Upper lobe of right lung (tissue), 1 donor: ENCODE results near the gene CLMN. TPM values are rescaled to one million over a fixed set of nuclear protein-coding genes. Genes with fewer than 3 reads are reported as not detected.

Experiments used
- ATAC-seq: fragments of 200-7000 bp; cut with Tn5 transposase; one replicate; pipeline ENCODE4 v1.9.1; 2020; ENCODE audit warnings: mild to moderate bottlenecking, moderate library complexity
- DNase-seq: peaks from one replicate; pipeline ENCODE4 v3.0.0-alpha.2; 2020
- H3K27ac ChIP-seq: fragments of 200-600 bp; one replicate; pipeline ENCODE4 v1.8.0; 2022
- H3K27me3 ChIP-seq: fragments of 200-600 bp; one replicate; pipeline ENCODE4 v1.8.0; 2022; ENCODE audit warnings: mild to moderate bottlenecking
- H3K36me3 ChIP-seq: fragments of 200-600 bp; one replicate; pipeline ENCODE4 v1.8.0; 2022
- H3K4me1 ChIP-seq: fragments of 200-600 bp; one replicate; pipeline ENCODE4 v1.8.0; 2022
- H3K4me3 ChIP-seq: fragments of 200-600 bp; one replicate; pipeline ENCODE4 v1.8.0; 2022; ENCODE audit warnings: mild to moderate bottlenecking
- H3K9me3 ChIP-seq: fragments of 200-600 bp; one replicate; pipeline ENCODE4 v1.8.0; 2022
- intact Hi-C: fragments of 100-400 bp; cut with DNase I; formaldehyde crosslinking; loops from one replicate; pipeline ENCODE4 v1.11.0; 2022
- total RNA-seq: library from RNA; stranded (reverse); fragmentation: NEBNext Ultra II Directional; extraction: Animal tissue kit (Norgen Biotek cat#: 25700); gene quantifications from one replicate; pipeline ENCODE4 v1.2.1, GENCODE V29; 2021
- TF ChIP-seq, protein P1 (sequence below): fragments of 200-600 bp; IDR thresholded peaks from one replicate; pipeline ENCODE4 v1.8.0; 2022; ENCODE audit warnings: antibody characterized with exemption
- donor health status: DM: no; HTN: yes; CAD: no; lungs with severe emphysema.

The CLMN gene
- total RNA-seq, 1 donor from 2014 or later = 19.3 TPM

DNA sequence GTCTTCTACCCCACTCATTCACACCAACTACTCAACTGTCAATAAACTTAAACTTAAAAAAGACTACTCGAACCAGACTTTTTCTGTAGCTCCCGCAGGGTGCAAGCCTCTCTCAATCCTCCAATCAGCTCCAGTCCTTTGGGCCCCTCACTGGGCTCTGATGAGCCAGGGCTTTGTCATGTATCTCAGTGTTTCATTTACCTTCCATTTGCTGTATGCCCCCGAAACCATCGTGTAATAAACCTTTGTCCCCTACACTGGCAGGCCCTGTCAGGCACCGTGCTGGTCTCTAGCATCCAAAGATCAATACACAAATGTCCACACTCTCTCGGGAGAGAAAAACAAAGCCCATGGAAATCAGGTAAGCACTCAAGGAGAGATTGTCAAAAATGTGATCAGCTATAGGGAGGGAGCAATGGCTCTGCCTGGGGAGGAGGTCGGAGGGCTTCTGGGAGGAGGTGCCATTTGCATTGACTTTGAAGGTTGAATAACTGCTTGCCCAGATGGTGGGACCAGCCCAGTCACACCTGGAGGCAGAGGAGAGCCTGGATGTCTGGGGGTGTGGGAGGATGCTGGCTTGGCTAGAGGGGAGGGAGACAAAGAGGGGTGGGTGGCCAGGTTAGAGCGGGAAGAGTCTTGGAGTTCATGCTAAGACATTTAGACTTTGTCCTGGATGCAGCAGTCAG lies 120.3 kb downstream of the CLMN start:
- Histone ChIP-seq H3K36me3 (peaks cover 11% of the 10 kb centered on the region), H3K4me1 (no peaks in the 10 kb centered on the region)

DNA sequence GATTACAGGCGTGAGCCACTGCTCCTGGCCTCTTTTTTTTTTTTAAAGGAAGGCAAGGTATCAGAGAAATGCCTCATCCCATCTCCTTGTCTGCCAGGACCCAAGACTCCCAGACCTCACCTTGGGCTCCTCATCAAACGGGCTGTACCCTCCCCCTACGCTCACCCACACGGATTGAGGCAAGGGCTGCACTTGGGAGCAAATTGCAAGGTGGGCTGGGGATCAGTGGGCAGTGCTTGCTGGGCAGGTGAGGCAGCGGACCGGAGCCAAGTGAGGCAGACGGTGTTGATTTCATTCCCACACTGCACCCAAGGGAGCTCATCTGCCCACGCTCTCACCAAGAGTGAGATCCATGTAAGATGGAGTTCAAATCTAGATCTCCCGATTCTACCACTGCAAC lies 121.4 kb downstream of the CLMN start:
- TF ChIP-seq, protein P1, sequence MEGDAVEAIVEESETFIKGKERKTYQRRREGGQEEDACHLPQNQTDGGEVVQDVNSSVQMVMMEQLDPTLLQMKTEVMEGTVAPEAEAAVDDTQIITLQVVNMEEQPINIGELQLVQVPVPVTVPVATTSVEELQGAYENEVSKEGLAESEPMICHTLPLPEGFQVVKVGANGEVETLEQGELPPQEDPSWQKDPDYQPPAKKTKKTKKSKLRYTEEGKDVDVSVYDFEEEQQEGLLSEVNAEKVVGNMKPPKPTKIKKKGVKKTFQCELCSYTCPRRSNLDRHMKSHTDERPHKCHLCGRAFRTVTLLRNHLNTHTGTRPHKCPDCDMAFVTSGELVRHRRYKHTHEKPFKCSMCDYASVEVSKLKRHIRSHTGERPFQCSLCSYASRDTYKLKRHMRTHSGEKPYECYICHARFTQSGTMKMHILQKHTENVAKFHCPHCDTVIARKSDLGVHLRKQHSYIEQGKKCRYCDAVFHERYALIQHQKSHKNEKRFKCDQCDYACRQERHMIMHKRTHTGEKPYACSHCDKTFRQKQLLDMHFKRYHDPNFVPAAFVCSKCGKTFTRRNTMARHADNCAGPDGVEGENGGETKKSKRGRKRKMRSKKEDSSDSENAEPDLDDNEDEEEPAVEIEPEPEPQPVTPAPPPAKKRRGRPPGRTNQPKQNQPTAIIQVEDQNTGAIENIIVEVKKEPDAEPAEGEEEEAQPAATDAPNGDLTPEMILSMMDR = no peak
- DNase-seq (no peak), ATAC-seq (no peak)
- peaks cover under 1% of the 10 kb centered on the region for H3K27me3 ChIP-seq
- H3K27ac ChIP-seq = no peak overlapping the region
- peaks cover 1% of the 10 kb centered on the region for H3K4me1 ChIP-seq
- no peaks in the 10 kb centered on the region for H3K9me3 ChIP-seq
- intact Hi-C loops = no loop called here
- no peak overlapping the region for H3K4me3 ChIP-seq
- H3K36me3 ChIP-seq = peaks cover 2% of the 10 kb centered on the region

More for the DNA sequence above, 120.3 kb downstream of the CLMN start:
- H3K4me3 ChIP-seq = no peak overlapping the region
- TF ChIP-seq, protein P1 = no peak
- ATAC-seq (no peak), DNase-seq (no peak)
- no peaks in the 10 kb centered on the region for H3K9me3 ChIP-seq
- intact Hi-C loops = no loop called here
- peaks cover 4% of the 10 kb centered on the region for H3K27me3 ChIP-seq
- no peak overlapping the region for H3K27ac ChIP-seq

DNA sequence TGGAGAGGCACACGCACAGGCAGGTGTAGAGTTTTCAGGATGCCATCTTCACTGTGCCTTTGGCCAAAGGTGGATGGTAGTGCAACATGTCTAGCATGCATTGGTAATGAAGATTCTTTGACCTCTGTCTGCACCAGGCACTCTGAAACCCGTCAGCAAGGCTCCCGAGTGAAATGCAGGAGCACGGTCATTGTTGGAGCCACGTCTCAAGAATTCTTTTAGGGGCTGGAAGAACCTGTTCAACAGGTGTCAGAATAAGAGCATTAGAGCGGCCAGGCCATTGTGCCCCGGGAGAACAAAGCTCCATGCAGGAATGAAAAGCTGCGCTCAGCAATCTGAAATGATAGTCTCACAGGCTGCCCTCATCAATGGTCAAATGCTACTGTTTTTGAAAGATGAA lies 122.2 kb downstream of the CLMN start:
- TF ChIP-seq, protein P1 = no peak
- H3K27me3 ChIP-seq = no peaks in the 10 kb centered on the region
- H3K9me3 ChIP-seq = no peaks in the 10 kb centered on the region
- no peaks in the 10 kb centered on the region for H3K36me3 ChIP-seq
- no peak overlapping the region for H3K27ac ChIP-seq
- intact Hi-C loops = no loop called here
- DNase-seq (no peak), ATAC-seq (peak; percentile 48)
- H3K4me3 ChIP-seq = no peak overlapping the region
- H3K4me1 ChIP-seq = peaks cover 7% of the 10 kb centered on the region

DNA sequence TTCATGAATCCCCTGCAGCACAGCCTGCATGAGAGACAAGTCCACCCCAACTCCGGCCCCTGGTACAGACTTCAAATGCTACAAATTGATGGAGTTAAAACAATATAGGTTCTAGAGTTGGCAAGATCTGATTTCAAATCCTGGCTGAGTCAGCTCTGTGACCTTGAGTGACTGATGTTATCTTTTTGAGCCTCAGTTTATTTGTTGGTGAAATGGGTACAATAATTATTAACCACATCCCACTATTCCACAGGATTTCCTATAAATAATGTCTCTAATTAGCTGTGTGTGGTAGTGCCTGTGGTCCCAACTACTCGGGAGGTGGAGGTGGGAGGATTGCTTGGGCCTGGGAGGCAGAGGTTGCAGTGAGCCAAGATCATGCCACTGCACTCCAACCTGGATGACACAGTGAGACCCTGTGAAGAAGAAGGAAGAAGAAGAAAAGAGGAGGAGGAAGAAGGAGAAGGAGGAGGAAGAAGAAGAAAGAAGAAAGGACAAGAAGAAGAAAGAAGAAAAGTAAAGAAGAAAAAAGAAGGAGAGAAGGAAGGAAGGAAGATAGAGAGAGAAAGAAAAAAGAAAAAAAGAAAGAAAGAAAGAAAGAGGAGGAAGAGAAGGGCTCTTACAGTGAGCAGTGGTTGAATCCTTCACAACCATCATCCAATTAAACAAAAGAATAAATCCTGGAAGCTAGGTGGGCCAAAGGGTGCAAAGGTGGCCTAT lies 122.7 kb downstream of the CLMN start:
- Histone ChIP-seq H3K4me1 (peaks cover 7% of the 10 kb centered on the region), H3K9me3 (no peaks in the 10 kb centered on the region), H3K36me3 (no peaks in the 10 kb centered on the region), H3K27ac (no peak overlapping the region), H3K4me3 (no peak overlapping the region), H3K27me3 (no peaks in the 10 kb centered on the region)
- no peak for DNase-seq
- ATAC-seq = no peak
- intact Hi-C loops = no loop called here
- TF ChIP-seq, protein P1 = no peak

DNA sequence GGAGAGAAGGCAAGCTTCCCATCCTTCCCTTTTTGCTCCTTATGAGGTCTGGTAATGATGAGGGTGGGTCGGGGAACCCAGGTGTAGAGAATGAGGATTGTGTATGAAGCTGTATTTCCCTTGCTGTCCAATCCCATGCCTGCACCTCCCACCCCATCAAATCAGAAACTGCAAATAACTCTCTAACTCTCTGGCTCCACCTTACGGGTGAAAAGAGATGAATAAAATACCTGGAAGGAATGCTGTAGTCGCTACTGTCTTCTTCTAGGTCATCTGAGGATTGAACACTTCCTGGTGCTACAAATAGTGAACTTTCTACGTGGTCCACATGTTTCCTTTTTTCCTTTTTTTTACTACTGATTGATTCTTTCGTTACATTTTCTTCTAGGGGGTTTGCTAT lies 123.4 kb downstream of the CLMN start:
- Histone ChIP-seq H3K36me3 (no peaks in the 10 kb centered on the region), H3K4me1 (peaks cover 7% of the 10 kb centered on the region), H3K27ac (no peak overlapping the region), H3K27me3 (no peaks in the 10 kb centered on the region), H3K4me3 (no peak overlapping the region), H3K9me3 (no peaks in the 10 kb centered on the region)
- intact Hi-C loops = no loop called here
- DNase-seq (no peak), ATAC-seq (peak; percentile 48)
- TF ChIP-seq, protein P1 = peak; percentile 47
